Prostate gland (tissue), 2 donors: Measurements from ENCODE around the gene SHC3. TPM values are rescaled to one million over a fixed set of nuclear protein-coding genes. Genes with fewer than 3 reads are reported as not detected.

Experiments
- DNase-seq: peaks from one replicate; pipeline ENCODE4 v3.0.0-alpha.2; 2019; ENCODE audit warnings: low spot score
- H3K27ac ChIP-seq, 2 donors: fragments of 200-600 bp; sonication (generic); 2 replicates each; pipeline ENCODE4 v1.5.1; 2017 to 2019
- H3K27me3 ChIP-seq: fragments of 200-600 bp; sonication (generic); replicated peaks from 2 replicates; pipeline ENCODE4 v1.5.1; 2019; ENCODE audit not compliant: insufficient read depth
- H3K36me3 ChIP-seq, 2 donors: fragments of 200-600 bp; sonication (generic); 1 replicate in 1 of 2; 2 replicates in 1 of 2; pipeline versions ENCODE4 v1.5.1 to v1.8.1; 2017 to 2019
- H3K4me1 ChIP-seq: fragments of 200-600 bp; sonication (generic); replicated peaks from 2 replicates; pipeline ENCODE4 v1.5.1; 2019
- H3K4me3 ChIP-seq, 2 donors: fragments of 200-600 bp; sonication (generic); 2 replicates each; pipeline ENCODE4 v1.5.1; 2017 to 2019
- H3K9me3 ChIP-seq: fragments of 200-600 bp; sonication (generic); 2 replicates; pipeline ENCODE4 v1.5.1; 2017
- POLR2A ChIP-seq: fragments of 450-650 bp; IDR thresholded peaks from one replicate; pipeline ENCODE4 v1.6.1; 2016; ENCODE audit warnings: antibody characterized with exemption, mild to moderate bottlenecking
- POLR2AphosphoS5 ChIP-seq: sonication (generic); formaldehyde crosslinking; IDR thresholded peaks from one replicate; pipeline ENCODE4 v1.6.1; 2017; ENCODE audit warnings: antibody characterized with exemption
- WGBS: methylation state at CpG from one replicate; pipeline ENCODE4 v1.1.5; 2018; 5-methylcytosine and 5-hydroxymethylcytosine counted together
- intact Hi-C: fragments of 100-400 bp; cut with DNase I; formaldehyde crosslinking; loops from one replicate; pipeline ENCODE4 v1.14.2; 2022
- total RNA-seq, 2 donors: library from RNA; depleted of rRNA; stranded (reverse); fragments of >200 nt; gene quantifications; one replicate each; pipeline ENCODE4 v1.1.0, GENCODE V29; 2016
- TF ChIP-seq, protein P1 (sequence below), 4 experiments: fragments of 200-600 bp in 2 of 4; fragments of 450-650 bp in 2 of 4; sonication (generic) in 2 of 4; IDR thresholded peaks; 1 replicate in 3 of 4; 2 replicates in 1 of 4; pipeline ENCODE4 v1.5.1; 2016 to 2019; ENCODE audit warnings: antibody characterized with exemption in 4 of 4, mild to moderate bottlenecking in 2 of 4, moderate library complexity in 2 of 4

SHC3 gene
- total RNA-seq, 2 donors from 2014 or later = 0.34 to 0.59 TPM

DNA sequence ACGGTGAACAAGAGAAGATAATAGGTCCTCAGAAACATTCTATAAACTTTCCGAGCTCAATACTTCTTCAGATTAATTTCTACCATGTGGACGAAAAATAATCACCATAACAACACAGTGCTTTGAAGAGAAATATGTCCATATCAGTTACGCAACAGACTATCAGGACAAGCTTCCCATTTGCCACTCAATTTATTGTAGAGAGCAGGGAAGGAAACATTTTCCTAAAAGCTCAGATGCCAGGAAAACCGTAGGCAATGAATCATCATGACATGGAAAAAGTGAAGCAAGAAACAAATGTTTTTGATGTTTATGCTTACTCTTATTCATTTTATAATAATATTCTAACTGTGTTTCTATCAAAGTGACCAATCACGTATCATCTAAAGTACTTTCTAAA lies 99.8 kb downstream of the SHC3 start:
- Histone ChIP-seq H3K27me3 (no peaks in the 10 kb centered on the region), H3K9me3 (no peaks in the 10 kb centered on the region), H3K4me1 (no peaks in the 10 kb centered on the region), H3K4me3 (no peak overlapping the region), H3K36me3 (no peaks in the 10 kb centered on the region), H3K27ac (no peak overlapping the region)
- intact Hi-C loops = no loop called here
- TF ChIP-seq, protein P1, sequence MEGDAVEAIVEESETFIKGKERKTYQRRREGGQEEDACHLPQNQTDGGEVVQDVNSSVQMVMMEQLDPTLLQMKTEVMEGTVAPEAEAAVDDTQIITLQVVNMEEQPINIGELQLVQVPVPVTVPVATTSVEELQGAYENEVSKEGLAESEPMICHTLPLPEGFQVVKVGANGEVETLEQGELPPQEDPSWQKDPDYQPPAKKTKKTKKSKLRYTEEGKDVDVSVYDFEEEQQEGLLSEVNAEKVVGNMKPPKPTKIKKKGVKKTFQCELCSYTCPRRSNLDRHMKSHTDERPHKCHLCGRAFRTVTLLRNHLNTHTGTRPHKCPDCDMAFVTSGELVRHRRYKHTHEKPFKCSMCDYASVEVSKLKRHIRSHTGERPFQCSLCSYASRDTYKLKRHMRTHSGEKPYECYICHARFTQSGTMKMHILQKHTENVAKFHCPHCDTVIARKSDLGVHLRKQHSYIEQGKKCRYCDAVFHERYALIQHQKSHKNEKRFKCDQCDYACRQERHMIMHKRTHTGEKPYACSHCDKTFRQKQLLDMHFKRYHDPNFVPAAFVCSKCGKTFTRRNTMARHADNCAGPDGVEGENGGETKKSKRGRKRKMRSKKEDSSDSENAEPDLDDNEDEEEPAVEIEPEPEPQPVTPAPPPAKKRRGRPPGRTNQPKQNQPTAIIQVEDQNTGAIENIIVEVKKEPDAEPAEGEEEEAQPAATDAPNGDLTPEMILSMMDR (IDR thresholded peaks at IDR 0.05) = no peak
- no peak for TF ChIP-seq POLR2A
- no peak for TF ChIP-seq POLR2AphosphoS5
- WGBS = 66% methylated on average over 6 of the region's 6 CpGs
- DNase-seq = no peak

GRCh38 chr9:89078421-89078820 lies 100.2 kb downstream of the SHC3 start:
- H3K36me3 ChIP-seq = no peaks in the 10 kb centered on the region
- TF ChIP-seq POLR2AphosphoS5 (no peak), POLR2A (no peak)
- TF ChIP-seq, protein P1 (IDR thresholded peaks at IDR 0.05) = no peak
- no peaks in the 10 kb centered on the region for H3K9me3 ChIP-seq
- no peak overlapping the region for H3K4me3 ChIP-seq
- no peak overlapping the region for H3K27ac ChIP-seq
- no peaks in the 10 kb centered on the region for H3K4me1 ChIP-seq
- WGBS = 82% methylated on average over 6 of the region's 6 CpGs
- H3K27me3 ChIP-seq = no peaks in the 10 kb centered on the region
- intact Hi-C loops = no loop called here
- DNase-seq = no peak

DNA sequence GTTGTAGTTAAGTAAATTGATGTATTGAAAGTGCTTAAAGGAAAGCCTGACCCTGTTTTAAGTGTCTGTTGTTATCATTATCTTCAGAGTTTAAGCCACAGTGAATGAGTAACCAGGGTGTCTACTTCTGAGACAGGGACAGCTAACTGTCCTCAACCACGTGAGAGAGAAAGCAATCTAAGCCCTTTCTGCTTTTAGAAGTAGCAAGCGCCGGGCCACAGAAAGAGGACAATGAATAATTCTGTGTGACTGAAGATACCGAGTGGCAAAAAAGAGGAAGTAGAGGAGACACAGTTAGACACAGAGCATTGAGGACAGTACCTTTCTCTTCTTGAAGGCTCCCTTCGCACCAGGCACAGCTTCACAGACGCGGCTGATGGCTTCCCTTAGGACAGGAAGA lies 101.1 kb downstream of the SHC3 start:
- TF ChIP-seq, protein P1 (IDR thresholded peaks at IDR 0.05) = no peak
- TF ChIP-seq POLR2A (no peak), POLR2AphosphoS5 (no peak)
- no peaks in the 10 kb centered on the region for H3K4me1 ChIP-seq
- 55% methylated on average over 7 of the region's 7 CpGs for WGBS
- no peak overlapping the region for H3K27ac ChIP-seq
- no peaks in the 10 kb centered on the region for H3K9me3 ChIP-seq
- H3K27me3 ChIP-seq = no peaks in the 10 kb centered on the region
- no peak for DNase-seq
- intact Hi-C loops = no loop called here
- no peaks in the 10 kb centered on the region for H3K36me3 ChIP-seq
- H3K4me3 ChIP-seq = no peak overlapping the region

GRCh38 chr9:89073397-89073796 lies 105.2 kb downstream of the SHC3 start:
- intact Hi-C loops = no loop called here
- Histone ChIP-seq H3K4me1 (no peaks in the 10 kb centered on the region), H3K4me3 (no peak overlapping the region), H3K36me3 (no peaks in the 10 kb centered on the region), H3K9me3 (no peaks in the 10 kb centered on the region), H3K27ac (no peak overlapping the region), H3K27me3 (no peaks in the 10 kb centered on the region)
- no peak for DNase-seq
- TF ChIP-seq, protein P1 (IDR thresholded peaks at IDR 0.05) = no peak
- 94% methylated on average over 3 of the region's 3 CpGs for WGBS

DNA sequence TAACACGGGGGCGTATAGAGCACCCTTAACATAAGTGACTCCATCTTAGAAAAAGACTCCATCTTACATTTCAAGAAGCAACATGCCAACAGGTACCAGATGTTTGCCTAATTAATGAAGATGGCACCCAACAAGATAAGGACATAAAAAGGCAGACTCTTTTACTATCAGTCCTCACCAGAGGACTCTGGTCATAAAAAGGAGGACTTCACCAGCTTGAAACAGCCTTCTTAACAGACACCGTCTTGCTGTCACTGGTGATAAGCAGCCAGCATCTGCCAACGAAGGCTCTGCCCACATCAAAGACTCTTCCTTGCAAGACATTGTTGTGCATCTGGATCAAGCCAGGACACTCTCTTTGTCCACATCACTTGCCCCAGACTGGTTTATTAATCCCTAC lies 107.0 kb downstream of the SHC3 start:
- Histone ChIP-seq H3K4me3 (no peak overlapping the region), H3K4me1 (no peaks in the 10 kb centered on the region), H3K27ac (no peak overlapping the region), H3K9me3 (no peaks in the 10 kb centered on the region), H3K27me3 (no peaks in the 10 kb centered on the region), H3K36me3 (no peaks in the 10 kb centered on the region)
- no peak for DNase-seq
- WGBS = 72% methylated on average over 4 of the region's 4 CpGs
- intact Hi-C loops = no loop called here
- TF ChIP-seq POLR2AphosphoS5 (no peak), POLR2A (no peak)
- TF ChIP-seq, protein P1 (IDR thresholded peaks at IDR 0.05) = no peak
